IPS-11a (cell line): ENCODE data around the gene IL1A.

Source experiments
- H3K4me3 ChIP-seq: one replicate; pipeline ENCODE4 v1.5.1; 2013; ENCODE audit warnings: low read depth, low read length, control low read depth

Gene IL1A

DNA sequence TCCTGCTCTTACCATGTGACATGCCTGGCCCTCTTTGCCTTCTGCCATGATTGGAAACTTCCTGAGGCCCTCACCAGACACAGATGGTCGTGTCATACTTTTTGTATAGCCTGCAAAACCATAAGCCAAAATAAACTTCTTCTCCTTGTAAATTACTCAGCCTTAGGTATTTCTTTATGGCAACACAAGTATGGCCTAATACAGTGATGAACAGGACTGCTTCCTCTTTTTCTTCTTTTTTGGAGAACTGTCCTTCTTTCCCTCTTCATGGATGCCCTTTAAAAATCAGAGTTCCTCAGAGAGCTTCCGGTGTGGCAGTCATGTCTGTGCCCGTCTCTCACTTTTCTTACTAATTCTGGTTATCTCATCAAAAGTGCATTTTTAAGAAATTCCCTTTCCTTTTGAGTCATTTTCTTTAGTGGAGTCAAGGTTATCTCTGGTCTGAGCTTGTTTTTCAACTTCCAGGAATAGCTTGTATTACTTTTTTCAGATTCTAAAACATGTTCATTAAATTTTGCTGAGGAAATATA, 9.2 kb upstream of the IL1A start:
- H3K4me3 ChIP-seq = no peak overlapping the region

- H3K4me3 ChIP-seq = no peak overlapping the region
These were observed 8.1 kb upstream of the IL1A start for GRCh38 chr2:112792419-112792818.

- H3K4me3 ChIP-seq = no peak overlapping the region
These were observed 7.5 kb upstream of the IL1A start for GRCh38 chr2:112791693-112792230.

DNA sequence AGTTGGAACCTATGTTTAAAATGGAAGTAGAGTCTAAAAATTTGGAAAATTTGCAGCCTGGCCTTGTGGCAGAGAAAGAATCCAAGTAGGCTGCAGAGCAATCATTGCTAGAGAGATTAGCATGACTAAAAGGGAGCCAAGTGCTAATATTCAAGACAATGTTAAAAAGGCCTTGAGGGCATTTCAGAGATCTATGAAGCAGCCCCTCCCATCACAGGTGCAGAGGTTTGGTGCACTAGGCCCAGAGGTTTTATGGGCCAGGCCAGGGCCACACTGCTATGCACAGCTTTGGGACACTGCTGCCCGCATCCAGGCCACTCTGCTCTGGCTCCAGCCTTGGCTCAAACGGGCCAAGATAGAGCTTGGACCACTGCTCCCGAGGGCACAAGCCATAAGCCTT, 6.7 kb upstream of the IL1A start:
- no peak overlapping the region for H3K4me3 ChIP-seq

DNA sequence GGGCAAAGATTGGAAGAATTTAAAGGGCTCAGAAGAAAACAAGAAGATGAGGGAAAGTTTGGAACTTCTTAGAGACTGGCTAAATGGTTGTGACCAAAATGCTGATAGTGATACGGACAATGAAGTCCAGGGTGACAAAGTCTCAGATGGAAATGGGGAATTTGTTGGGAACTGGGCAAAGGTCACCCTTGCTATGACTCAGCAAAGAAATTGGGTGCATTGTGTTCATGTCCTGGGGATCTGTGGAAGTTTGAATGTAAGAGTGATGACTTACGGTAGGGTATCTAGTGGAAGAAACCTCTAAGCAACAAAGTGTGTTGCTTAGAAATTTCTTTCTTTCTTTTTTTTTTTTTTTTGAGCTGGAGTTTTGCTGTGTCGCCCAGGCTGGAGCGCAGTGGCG, 6.0 kb upstream of the IL1A start:
- H3K4me3 ChIP-seq = no peak overlapping the region

GRCh38 chr2:112789186-112789585, 4.9 kb upstream of the IL1A start:
- H3K4me3 ChIP-seq = no peak overlapping the region

DNA sequence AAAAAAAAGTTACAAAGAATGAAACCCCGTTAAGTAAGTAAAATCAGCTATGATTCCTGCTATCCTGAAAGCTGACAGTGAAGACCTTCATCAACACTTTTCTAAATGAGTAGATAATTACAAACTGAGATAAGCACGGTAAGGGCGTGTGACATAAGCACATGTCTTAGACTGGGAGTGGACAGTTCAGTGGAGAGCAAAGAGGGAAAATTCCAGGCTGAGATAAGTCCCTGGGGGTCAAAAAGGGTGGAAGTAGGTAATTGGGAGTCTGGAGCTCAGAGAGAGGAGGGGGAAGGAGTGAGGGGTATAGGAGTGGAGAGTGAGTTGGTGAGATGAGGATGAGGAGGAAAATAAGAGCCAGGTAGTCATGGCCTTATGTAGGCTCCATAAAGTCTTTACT, 4.4 kb upstream of the IL1A start:
- no peak overlapping the region for H3K4me3 ChIP-seq

DNA sequence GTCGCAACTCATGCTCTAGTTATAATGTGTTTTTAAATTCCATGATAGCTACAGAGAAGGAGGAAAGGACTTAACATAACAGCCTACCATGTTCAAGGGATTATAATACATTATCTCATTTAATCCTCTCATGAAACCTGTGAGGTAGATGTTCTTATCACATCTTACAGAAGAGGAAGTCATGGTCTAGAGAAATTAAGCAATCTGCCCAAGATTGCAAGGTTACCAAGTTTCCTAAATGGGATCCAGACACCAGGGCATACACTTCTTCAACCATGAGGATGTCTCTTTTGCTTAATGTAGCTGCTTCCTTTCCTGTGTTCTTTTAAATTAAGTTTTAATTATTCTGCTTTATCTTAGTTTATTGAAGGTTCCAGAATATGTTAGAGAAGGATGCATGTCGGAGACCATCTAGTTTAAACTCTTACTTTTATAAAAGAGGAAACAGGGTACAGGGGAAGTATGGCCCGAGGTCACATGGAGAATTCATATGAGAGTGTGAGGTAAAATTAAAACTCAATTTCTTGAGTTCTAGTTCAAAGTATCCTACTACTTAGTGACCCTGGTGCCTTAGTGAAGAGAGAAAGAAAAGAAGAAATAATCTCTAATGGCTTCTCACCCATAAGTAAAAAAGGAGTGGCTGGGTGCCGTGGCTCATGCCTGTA, 3.6 kb upstream of the IL1A start:
- H3K4me3 ChIP-seq = no peak overlapping the region

DNA sequence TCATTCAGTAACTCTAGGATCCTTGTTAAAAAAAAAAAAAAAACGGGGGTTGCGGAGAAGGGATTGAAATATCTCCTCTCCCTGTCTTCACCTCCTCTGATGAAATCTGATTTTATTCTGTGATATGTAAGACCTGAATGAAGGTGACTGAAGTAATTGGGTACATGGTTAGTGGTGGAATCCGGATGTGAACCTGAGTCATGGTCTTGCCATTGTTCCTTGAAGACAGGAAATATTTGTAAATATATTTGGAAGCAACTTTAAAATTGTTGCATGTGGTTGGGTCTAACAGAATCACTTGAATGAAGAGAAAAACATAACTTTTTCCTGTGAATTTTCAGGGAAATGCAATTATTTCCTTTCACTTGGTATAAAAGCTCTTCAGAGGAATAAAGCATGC, 3.0 kb upstream of the IL1A start:
- H3K4me3 ChIP-seq = no peak overlapping the region

DNA sequence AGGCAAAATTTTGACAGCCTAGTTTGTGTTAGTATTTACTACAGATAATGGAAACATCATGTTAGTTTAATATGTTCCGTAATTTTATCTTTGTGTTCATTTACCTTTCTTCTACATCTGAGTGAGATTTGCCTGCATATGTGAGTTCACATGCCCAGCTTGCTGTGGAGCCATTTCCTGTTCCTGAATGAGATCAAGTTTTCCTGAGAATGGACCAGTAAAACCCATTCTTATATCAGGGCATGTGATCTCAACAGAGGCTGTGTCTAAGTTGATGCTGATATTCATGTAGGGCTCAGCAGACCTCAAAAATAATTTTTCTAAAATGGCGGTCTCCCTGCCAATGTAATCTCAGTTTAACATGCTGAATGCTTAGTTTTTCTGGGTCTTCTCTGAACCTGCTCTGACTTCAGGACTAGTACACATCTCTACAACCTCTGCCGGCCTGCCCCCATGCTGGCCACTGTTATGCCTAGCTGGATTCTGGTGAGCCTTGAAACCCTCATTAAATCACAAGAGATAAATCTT, 1.0 kb downstream of the IL1A start:
- H3K4me3 ChIP-seq = no peak overlapping the region

DNA sequence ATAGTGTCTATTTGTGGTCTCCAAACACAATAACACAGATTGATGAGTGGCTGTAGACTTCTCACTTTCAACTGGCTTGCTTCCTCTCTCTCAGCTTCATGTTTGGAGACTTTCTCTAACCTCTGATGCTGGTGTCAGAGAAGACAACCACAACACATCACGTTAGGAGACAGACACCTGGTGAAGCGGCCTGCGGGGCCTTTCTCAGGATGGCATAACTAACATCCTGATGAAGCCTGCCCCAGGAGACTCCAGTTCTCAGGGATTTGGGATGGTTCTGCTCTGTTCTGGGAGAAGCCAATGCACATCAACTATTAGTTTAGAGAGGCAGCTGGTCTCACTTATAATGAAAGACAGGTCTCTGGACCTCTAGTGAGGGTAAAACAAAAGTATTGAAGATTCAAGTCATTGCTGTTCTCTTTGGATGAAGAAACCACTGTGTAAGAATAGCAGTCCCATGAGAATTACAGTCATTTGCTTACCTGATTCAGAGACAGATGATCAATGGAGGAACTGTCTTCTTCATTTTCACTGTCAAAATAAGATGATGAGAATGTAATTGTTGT, 2.0 kb downstream of the IL1A start:
- no peak overlapping the region for H3K4me3 ChIP-seq

DNA sequence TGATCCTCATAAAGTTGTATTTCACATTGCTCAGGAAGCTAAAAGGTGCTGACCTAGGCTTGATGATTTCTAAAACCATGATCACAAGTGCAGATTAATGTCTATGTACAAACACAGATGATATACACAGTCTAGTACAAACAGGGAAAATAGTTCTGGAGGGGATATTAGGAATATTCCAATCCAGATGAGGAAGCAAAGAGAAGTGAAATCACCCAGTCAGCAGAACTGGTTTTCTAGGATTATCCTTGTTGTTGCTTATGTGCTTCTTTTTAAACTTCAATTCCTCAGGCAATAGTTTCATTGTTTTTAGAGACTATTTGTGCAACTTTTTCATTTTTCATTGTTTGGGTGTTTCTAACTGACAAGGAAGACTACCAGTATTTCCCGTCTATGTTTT, 4.7 kb downstream of the IL1A start:
- no peak overlapping the region for H3K4me3 ChIP-seq

- H3K4me3 ChIP-seq = no peak overlapping the region
These were observed 7.3 kb downstream of the IL1A start for GRCh38 chr2:112777036-112777435.

- no peak overlapping the region for H3K4me3 ChIP-seq
These were observed 8.2 kb downstream of the IL1A start for GRCh38 chr2:112776113-112776512.

- H3K4me3 ChIP-seq = no peak overlapping the region
These were observed 9.6 kb downstream of the IL1A start for GRCh38 chr2:112774536-112775285.

DNA sequence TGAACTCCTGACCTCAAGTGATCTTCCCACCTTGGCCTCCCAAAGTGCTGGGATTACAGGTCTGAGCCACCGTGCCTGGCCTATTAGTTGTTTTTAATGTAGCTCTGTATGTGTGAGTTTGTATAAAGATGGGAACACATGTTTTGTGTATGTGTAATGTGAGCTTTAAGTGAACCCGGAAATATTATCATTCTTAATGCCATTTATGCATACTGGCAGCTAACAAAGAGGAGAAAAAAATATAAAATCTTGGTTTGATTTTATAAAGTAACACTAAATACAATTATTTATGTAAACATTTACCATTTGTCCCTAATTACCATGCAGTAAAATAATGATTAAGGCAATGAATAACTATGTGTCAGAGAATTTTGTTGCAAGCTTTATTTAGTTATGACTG, 10.7 kb downstream of the IL1A start:
- H3K4me3 ChIP-seq = no peak overlapping the region

GRCh38 chr2:112772911-112773475, 11.3 kb downstream of the IL1A start:
- no peak overlapping the region for H3K4me3 ChIP-seq

DNA sequence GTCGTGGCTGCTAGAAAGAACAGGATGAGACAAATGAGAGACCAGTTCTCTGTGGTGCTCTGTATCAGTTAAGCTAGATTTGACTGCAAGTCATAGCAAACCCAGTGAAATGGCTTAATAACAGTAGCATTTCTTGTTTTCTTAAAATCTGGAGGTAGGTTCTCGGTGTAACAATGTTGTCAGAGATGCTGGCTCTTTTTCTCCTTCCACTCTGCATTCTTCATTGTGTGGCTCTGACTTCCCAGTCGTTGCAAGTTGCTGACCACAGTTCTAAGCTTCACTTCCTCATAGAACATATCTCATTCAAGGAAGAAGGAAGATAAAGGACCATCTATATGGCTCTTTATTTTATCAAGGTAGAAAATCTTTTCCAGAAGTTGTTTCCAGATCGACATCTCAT, 12.0 kb downstream of the IL1A start:
- H3K4me3 ChIP-seq = no peak overlapping the region

GRCh38 chr2:112768432-112768831, 15.9 kb downstream of the IL1A start:
- H3K4me3 ChIP-seq = no peak overlapping the region

GRCh38 chr2:112767693-112768330, 16.5 kb downstream of the IL1A start:
- H3K4me3 ChIP-seq = no peak overlapping the region

DNA sequence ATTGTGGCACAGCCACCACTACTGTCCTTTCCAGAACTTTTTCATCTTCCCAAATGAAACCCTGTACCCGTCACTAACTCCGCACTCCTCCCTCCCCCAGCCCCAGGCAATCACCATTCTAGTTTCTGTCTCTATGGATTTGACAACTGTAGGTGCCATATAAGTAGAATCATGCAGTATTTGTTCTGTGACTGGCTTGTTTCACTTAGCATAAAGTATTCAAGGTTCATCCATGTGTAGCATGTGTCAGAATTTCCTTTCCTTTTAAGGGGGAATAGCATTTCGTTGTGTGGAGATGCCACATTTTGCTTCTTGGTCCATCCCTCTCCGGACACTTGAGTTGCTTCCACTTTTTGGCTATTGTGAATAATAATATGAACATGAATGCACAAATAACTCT, 19.0 kb downstream of the IL1A start:
- peak overlapping the region; percentile 83 for H3K4me3 ChIP-seq
